ENCODE data around the gene HSD17B1. TPM values are rescaled to one million over a fixed set of nuclear protein-coding genes. Genes with fewer than 3 reads are reported as not detected.
A peak's percentile ranks its signal among the peaks of the same experiment; 100 is the strongest.

HSD17B1 gene
- total RNA-seq, 1 donor from 2014 or later = 1.5 TPM

- Histone ChIP-seq H2AFZ (ENCODE audit: low read depth, low read length) (no peak overlapping the region), H3K27me3 (ENCODE audit: insufficient read depth, low read length) (no peaks in the 10 kb centered on the region), H3K4me3 (ENCODE audit: insufficient read depth, low read depth, low read length) (peak overlapping the region; percentile 83), H3K9ac (ENCODE audit: low read length) (peak overlapping the region; percentile 82), H3K4me1 (ENCODE audit: insufficient read depth, low read length) (peaks cover 11% of the 10 kb centered on the region), H3K79me2 (ENCODE audit: insufficient read depth, low read length) (peaks cover 11% of the 10 kb centered on the region), H4K20me1 (ENCODE audit: insufficient read depth, low read length) (no peaks in the 10 kb centered on the region), H3K9me3 (ENCODE audit: insufficient read depth, low read depth, low read length) (no peaks in the 10 kb centered on the region), H3K36me3 (ENCODE audit: insufficient read depth, low read length) (no peaks in the 10 kb centered on the region), H3K4me2 (ENCODE audit: low read length) (peak overlapping the region; percentile 89), H3K27ac (ENCODE audit: low read depth, low read length) (no peak overlapping the region)
- FAIRE-seq (no peak), DNase-seq (ENCODE audit: low read depth) (no peak)
- TF ChIP-seq EZH2 (IDR thresholded peaks at IDR 0.05; ENCODE audit: insufficient read depth, low read length) (no peak), CTCF (IDR thresholded peaks at IDR 0.05; ENCODE audit: insufficient read depth, low read depth, low read length) (no peak)
- H3K27ac Mint-ChIP-seq (ENCODE audit: unreplicated experiment) = peak overlapping the region; percentile 87
- H3K36me3 Mint-ChIP-seq (ENCODE audit: low read depth, unreplicated experiment) = peaks cover 12% of the 10 kb centered on the region
- H3K4me1 Mint-ChIP-seq (ENCODE audit: low read depth, unreplicated experiment) = peaks cover 11% of the 10 kb centered on the region
- H3K27me3 Mint-ChIP-seq (ENCODE audit: low read depth, unreplicated experiment) = no peaks in the 10 kb centered on the region
- no peaks in the 10 kb centered on the region for H3K9me3 Mint-ChIP-seq (ENCODE audit: unreplicated experiment)
- peak overlapping the region; percentile 88 for H3K4me3 Mint-ChIP-seq (ENCODE audit: unreplicated experiment)
Observed at GRCh38 chr17:42537156-42537805, 15.4 kb upstream of the HSD17B1 start.

- no peak for FAIRE-seq
Observed at GRCh38 chr17:42537826-42538451, 14.8 kb upstream of the HSD17B1 start.

More at GRCh38 chr17:42537826-42538451, 14.8 kb upstream of the HSD17B1 start:
- Histone ChIP-seq H3K27ac (ENCODE audit: low read depth, low read length) (no peak overlapping the region), H3K36me3 (ENCODE audit: insufficient read depth, low read length) (no peaks in the 10 kb centered on the region), H3K4me2 (ENCODE audit: low read length) (no peak overlapping the region), H3K4me3 (ENCODE audit: insufficient read depth, low read depth, low read length) (no peak overlapping the region), H2AFZ (ENCODE audit: low read depth, low read length) (no peak overlapping the region), H3K9me3 (ENCODE audit: insufficient read depth, low read depth, low read length) (no peaks in the 10 kb centered on the region), H3K4me1 (ENCODE audit: insufficient read depth, low read length) (peaks cover 11% of the 10 kb centered on the region), H3K27me3 (ENCODE audit: insufficient read depth, low read length) (no peaks in the 10 kb centered on the region), H4K20me1 (ENCODE audit: insufficient read depth, low read length) (no peaks in the 10 kb centered on the region), H3K9ac (ENCODE audit: low read length) (no peak overlapping the region), H3K79me2 (ENCODE audit: insufficient read depth, low read length) (peaks cover 11% of the 10 kb centered on the region)
- peaks cover 11% of the 10 kb centered on the region for H3K4me1 Mint-ChIP-seq (ENCODE audit: low read depth, unreplicated experiment)
- H3K27me3 Mint-ChIP-seq (ENCODE audit: low read depth, unreplicated experiment) = no peaks in the 10 kb centered on the region
- DNase-seq (ENCODE audit: low read depth) = no peak
- H3K9me3 Mint-ChIP-seq (ENCODE audit: unreplicated experiment) = no peaks in the 10 kb centered on the region
- H3K36me3 Mint-ChIP-seq (ENCODE audit: low read depth, unreplicated experiment) = peaks cover 13% of the 10 kb centered on the region
- H3K4me3 Mint-ChIP-seq (ENCODE audit: unreplicated experiment) = peak overlapping the region; percentile 88
- H3K27ac Mint-ChIP-seq (ENCODE audit: unreplicated experiment) = no peak overlapping the region
- TF ChIP-seq EZH2 (IDR thresholded peaks at IDR 0.05; ENCODE audit: insufficient read depth, low read length) (no peak), CTCF (IDR thresholded peaks at IDR 0.05; ENCODE audit: insufficient read depth, low read depth, low read length) (no peak)

Data from astrocyte (in vitro differentiated cells and primary cell).